HepG2 (cell line): Measurements from ENCODE around the gene ZNF234. TPM values are rescaled to one million over a fixed set of nuclear protein-coding genes. Genes with fewer than 3 reads are reported as not detected.

Experiments
- AGO2 ChIP-seq: fragments of 200-400 bp; formaldehyde crosslinking; optimal IDR thresholded peaks from 2 replicates; pipeline ENCODE3; 2017; ENCODE audit warnings: mild to moderate bottlenecking, low read depth, low read length, moderate library complexity
- ARNT2 ChIP-seq: sonication (generic); formaldehyde crosslinking; IDR thresholded peaks from 2 replicates; pipeline ENCODE4 v1.8.0; 2022; ENCODE audit warnings: mild to moderate bottlenecking, low read depth, missing genetic modification reagents, moderate library complexity
- ATAD3A ChIP-seq: sonication (generic); formaldehyde crosslinking; IDR thresholded peaks from 2 replicates; pipeline ENCODE4 v1.4.0; 2020; ENCODE audit warnings: missing genetic modification reagents
- ATM ChIP-seq: fragments of 450-650 bp; IDR thresholded peaks from 2 replicates; pipeline ENCODE4 v1.7.1; 2017; ENCODE audit warnings: mild to moderate bottlenecking, borderline replicate concordance
- MLLT10 ChIP-seq: sonication (generic); formaldehyde crosslinking; IDR thresholded peaks from 2 replicates; pipeline ENCODE4 v1.4.0; 2020; ENCODE audit warnings: missing genetic modification reagents
- MXD4 ChIP-seq: IDR thresholded peaks from 2 replicates; pipeline ENCODE4 v1.6.1; 2016; ENCODE audit warnings: mild to moderate bottlenecking, missing biosample characterization, missing genetic modification reagents
- POLR2AphosphoS2 ChIP-seq: IDR thresholded peaks from 2 replicates; pipeline ENCODE4 v1.6.1; 2011; ENCODE audit warnings: low read depth, low read length, improper control_type of control experiment
- RFX1 ChIP-seq: fragments of 450-650 bp; IDR thresholded peaks from 2 replicates; pipeline ENCODE4 v1.6.1; 2017
- RFX5 ChIP-seq: IDR thresholded peaks from 2 replicates; pipeline ENCODE4 v1.6.1; 2011; ENCODE audit warnings: low read depth, low read length, improper control_type of control experiment
- SIN3A ChIP-seq: IDR thresholded peaks from 2 replicates; pipeline ENCODE4 v1.6.1; 2011; ENCODE audit warnings: low read depth, mild to moderate bottlenecking, control low read depth, low read length, borderline replicate concordance
- SKIL ChIP-seq: sonication (generic); formaldehyde crosslinking; IDR thresholded peaks from 2 replicates; pipeline ENCODE4 v1.8.0; 2022; ENCODE audit warnings: missing genetic modification reagents, mild to moderate bottlenecking, moderate library complexity, borderline replicate concordance
- TCF7L2 ChIP-seq: IDR thresholded peaks from 2 replicates; pipeline ENCODE4 v1.6.1; 2011; ENCODE audit warnings: mild to moderate bottlenecking, low read depth, low read length, moderate library complexity
- ZBTB20 ChIP-seq: sonication (generic); formaldehyde crosslinking; IDR thresholded peaks from 2 replicates; pipeline ENCODE4 v1.8.1; 2023; ENCODE audit warnings: missing genetic modification reagents, low read depth, mild to moderate bottlenecking, borderline replicate concordance
- ZEB1 ChIP-seq: IDR thresholded peaks from 2 replicates; pipeline ENCODE4 v1.6.1; 2012; ENCODE audit warnings: mild to moderate bottlenecking, low read depth, inconsistent platforms; ENCODE audit not compliant: insufficient replicate concordance
- ZFP90 ChIP-seq: sonication (generic); formaldehyde crosslinking; IDR thresholded peaks from 2 replicates; pipeline ENCODE4 v1.8.0; 2022; ENCODE audit warnings: missing genetic modification reagents, mild to moderate bottlenecking, inconsistent platforms, borderline replicate concordance
- ZMYM4 ChIP-seq: sonication (generic); formaldehyde crosslinking; IDR thresholded peaks from 2 replicates; pipeline ENCODE4 v1.8.1; 2023; ENCODE audit warnings: mild to moderate bottlenecking, missing genetic modification reagents
- ZNF326 ChIP-seq: sonication (generic); formaldehyde crosslinking; IDR thresholded peaks from 2 replicates; pipeline ENCODE4 v1.4.0; 2020; ENCODE audit warnings: missing genetic modification reagents, borderline replicate concordance
- ZNF556 ChIP-seq: sonication (generic); formaldehyde crosslinking; IDR thresholded peaks from 2 replicates; pipeline ENCODE4 v1.4.0; 2020; ENCODE audit warnings: mild to moderate bottlenecking, missing genetic modification reagents, borderline replicate concordance
- ZNF598 ChIP-seq: sonication (generic); formaldehyde crosslinking; IDR thresholded peaks from 2 replicates; pipeline ENCODE4 v1.5.1; 2020; ENCODE audit warnings: mild to moderate bottlenecking, missing genetic modification reagents, borderline replicate concordance
- ZNF615 ChIP-seq: sonication (generic); formaldehyde crosslinking; IDR thresholded peaks from 2 replicates; pipeline ENCODE4 v1.5.0; 2020; ENCODE audit warnings: mild to moderate bottlenecking, missing genetic modification reagents, borderline replicate concordance
- polyA plus RNA-seq, 8 experiments: library from polyadenylated mRNA; depleted of rRNA in 3 of 8; stranded (reverse) in 7 of 8; unstranded in 1 of 8; fragments of >200 nt; fragmentation: Illumina TruSeq in 4 of 8; extraction: Trizol in 4 of 8; gene quantifications; 2 replicates each; pipeline versions ENCODE4 v1.2.1 to v1.2.3, GENCODE V29; 2011 to 2016; ENCODE audit warnings: low read depth in 4 of 8, missing spikeins in 1 of 8, mixed read lengths in 1 of 8; ENCODE audit not compliant: insufficient read depth in 1 of 8
- total RNA-seq, 5 experiments: library from RNA; depleted of rRNA; stranded (reverse); fragments of >200 nt; fragmentation: Illumina TruSeq; extraction: Trizol; gene quantifications; 2 replicates each; pipeline ENCODE4 v1.2.3, GENCODE V29; 2016; ENCODE audit warnings: low read depth in 1 of 5
- TF ChIP-seq, protein P1 (sequence below): sonication (generic); formaldehyde crosslinking; IDR thresholded peaks from 2 replicates; pipeline ENCODE4 v1.5.0; 2020; ENCODE audit warnings: mild to moderate bottlenecking, missing genetic modification reagents
- TF ChIP-seq, protein P2 (sequence below): sonication (generic); formaldehyde crosslinking; IDR thresholded peaks from 2 replicates; pipeline ENCODE4 v1.4.0; 2020; ENCODE audit warnings: missing genetic modification reagents

ZNF234 gene
- total and polyA plus RNA-seq, 2 of the 13 experiments (the other 11 are each of a cell fraction or from before 2014, with no cell fraction given), result 3.5 to 11.2 TPM

GRCh38 chr19:44141191-44142058 lies at the start of gene ZNF234 (continued):
- TF ChIP-seq, protein P1, sequence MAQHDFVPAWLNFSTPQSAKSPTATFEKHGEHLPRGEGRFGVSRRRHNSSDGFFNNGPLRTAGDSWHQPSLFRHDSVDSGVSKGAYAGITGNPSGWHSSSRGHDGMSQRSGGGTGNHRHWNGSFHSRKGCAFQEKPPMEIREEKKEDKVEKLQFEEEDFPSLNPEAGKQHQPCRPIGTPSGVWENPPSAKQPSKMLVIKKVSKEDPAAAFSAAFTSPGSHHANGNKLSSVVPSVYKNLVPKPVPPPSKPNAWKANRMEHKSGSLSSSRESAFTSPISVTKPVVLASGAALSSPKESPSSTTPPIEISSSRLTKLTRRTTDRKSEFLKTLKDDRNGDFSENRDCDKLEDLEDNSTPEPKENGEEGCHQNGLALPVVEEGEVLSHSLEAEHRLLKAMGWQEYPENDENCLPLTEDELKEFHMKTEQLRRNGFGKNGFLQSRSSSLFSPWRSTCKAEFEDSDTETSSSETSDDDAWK, result no peak
- TF ChIP-seq RFX5, result no peak
- no peak for TF ChIP-seq TCF7L2
- no peak; the same call in 1 of the 2 replicates for TF ChIP-seq ARNT2 (CRISPR knock-in tag)
- peak; percentile 27 for TF ChIP-seq AGO2
- TF ChIP-seq SKIL (CRISPR knock-in tag), result no peak
- TF ChIP-seq ZNF556 (CRISPR knock-in tag), result peak; percentile 9; the same call in 1 of the 2 replicates
- no peak for TF ChIP-seq RFX1
- no peak for TF ChIP-seq MLLT10
- TF ChIP-seq, protein P2, sequence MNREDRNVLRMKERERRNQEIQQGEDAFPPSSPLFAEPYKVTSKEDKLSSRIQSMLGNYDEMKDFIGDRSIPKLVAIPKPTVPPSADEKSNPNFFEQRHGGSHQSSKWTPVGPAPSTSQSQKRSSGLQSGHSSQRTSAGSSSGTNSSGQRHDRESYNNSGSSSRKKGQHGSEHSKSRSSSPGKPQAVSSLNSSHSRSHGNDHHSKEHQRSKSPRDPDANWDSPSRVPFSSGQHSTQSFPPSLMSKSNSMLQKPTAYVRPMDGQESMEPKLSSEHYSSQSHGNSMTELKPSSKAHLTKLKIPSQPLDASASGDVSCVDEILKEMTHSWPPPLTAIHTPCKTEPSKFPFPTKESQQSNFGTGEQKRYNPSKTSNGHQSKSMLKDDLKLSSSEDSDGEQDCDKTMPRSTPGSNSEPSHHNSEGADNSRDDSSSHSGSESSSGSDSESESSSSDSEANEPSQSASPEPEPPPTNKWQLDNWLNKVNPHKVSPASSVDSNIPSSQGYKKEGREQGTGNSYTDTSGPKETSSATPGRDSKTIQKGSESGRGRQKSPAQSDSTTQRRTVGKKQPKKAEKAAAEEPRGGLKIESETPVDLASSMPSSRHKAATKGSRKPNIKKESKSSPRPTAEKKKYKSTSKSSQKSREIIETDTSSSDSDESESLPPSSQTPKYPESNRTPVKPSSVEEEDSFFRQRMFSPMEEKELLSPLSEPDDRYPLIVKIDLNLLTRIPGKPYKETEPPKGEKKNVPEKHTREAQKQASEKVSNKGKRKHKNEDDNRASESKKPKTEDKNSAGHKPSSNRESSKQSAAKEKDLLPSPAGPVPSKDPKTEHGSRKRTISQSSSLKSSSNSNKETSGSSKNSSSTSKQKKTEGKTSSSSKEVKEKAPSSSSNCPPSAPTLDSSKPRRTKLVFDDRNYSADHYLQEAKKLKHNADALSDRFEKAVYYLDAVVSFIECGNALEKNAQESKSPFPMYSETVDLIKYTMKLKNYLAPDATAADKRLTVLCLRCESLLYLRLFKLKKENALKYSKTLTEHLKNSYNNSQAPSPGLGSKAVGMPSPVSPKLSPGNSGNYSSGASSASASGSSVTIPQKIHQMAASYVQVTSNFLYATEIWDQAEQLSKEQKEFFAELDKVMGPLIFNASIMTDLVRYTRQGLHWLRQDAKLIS, result no peak
- TF ChIP-seq POLR2AphosphoS2, result no peak
- peak; percentile 47; the same call in 1 of the 2 replicates for TF ChIP-seq MXD4 (CRISPR knock-in tag)
- peak; percentile 75 for TF ChIP-seq SIN3A
- no peak for TF ChIP-seq ATAD3A (CRISPR knock-in tag)
- TF ChIP-seq ZBTB20 (CRISPR knock-in tag), result peak; percentile 63; the same call in 1 of the 2 replicates
- TF ChIP-seq ZMYM4 (CRISPR knock-in tag), result peak; percentile 24; the same call in 1 of the 2 replicates
- no peak for TF ChIP-seq ZFP90
- TF ChIP-seq ZEB1, result no peak
- TF ChIP-seq ZNF326 (CRISPR knock-in tag), result no peak
- TF ChIP-seq ZNF615 (CRISPR knock-in tag), result 0 out of 2 replicates have a peak, but pooled peaks have one; percentile 32
- TF ChIP-seq ATM, result no peak
- peak; percentile 41; the same call in 1 of the 2 replicates for TF ChIP-seq ZNF598 (CRISPR knock-in tag)
